ENCODE data around the gene ELMO1. TPM values are rescaled to one million over a fixed set of nuclear protein-coding genes. Genes with fewer than 3 reads are reported as not detected.

ELMO1 gene
- total RNA-seq, 1 experiment from 2014 or later, result 7.8 TPM

DNA sequence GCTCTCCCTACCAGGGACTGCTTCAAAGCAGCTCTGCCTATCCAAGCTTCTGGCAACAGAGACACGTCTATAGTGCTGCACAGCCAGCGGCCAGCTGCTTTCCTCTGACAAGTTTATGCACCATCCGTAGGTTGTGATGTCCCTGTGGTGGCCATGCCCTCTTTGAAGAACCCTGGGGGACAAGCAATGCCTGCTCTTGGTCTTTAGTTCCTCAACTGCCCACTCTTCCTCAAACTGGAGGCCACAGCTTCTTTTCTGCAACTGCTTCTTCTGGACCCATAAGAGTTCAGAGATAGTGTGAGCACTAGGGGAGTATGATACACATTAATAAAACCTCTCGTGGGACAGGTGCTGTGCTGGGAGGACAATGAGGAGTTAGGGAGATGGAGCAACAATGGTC lies 164.9 kb downstream of the ELMO1 start:
- no peaks in the 10 kb centered on the region for H4K20me1 ChIP-seq (ENCODE audit: control insufficient read depth, insufficient read depth, insufficient read length)
- no peak overlapping the region for H2BK15ac ChIP-seq (ENCODE audit: low read depth, low read length)
- H4K5ac ChIP-seq (ENCODE audit: insufficient read length, low read depth, low read length), result no peak overlapping the region
- no peak overlapping the region for H3K14ac ChIP-seq (ENCODE audit: insufficient read depth, low read length)
- H3K23me2 ChIP-seq (ENCODE audit: insufficient read length, low read depth, low read length, poor library complexity, severe bottlenecking), result no peaks in the 10 kb centered on the region
- Mint-ChIP-seq H3K9me3 (peaks cover 0 to 3% of the 10 kb centered on the region in 2 experiments; a peak in 1 of 5 replicates), H3K4me3 (no peak overlapping the region), H3K27ac (peak overlapping the region in 1 of 3 experiments; percentile 59; a peak in 1 of 7 replicates), H3K4me1 (peaks cover 36 to 44% of the 10 kb centered on the region in 2 experiments), H3K36me3 (ENCODE audit: insufficient read depth in 1 of 3, low read depth in 3 of 3) (peaks cover 0 to 18% (median under 1%) of the 10 kb centered on the region in 3 experiments; a peak in 3 of 7 replicates), H3K27me3 (ENCODE audit: low read depth) (no peaks in the 10 kb centered on the region)
- no peak for DNase-seq
- H3K4me2 ChIP-seq (ENCODE audit: insufficient read depth, insufficient read length, low read length), result no peak overlapping the region
- no peaks in the 10 kb centered on the region for H3K79me2 ChIP-seq (ENCODE audit: insufficient read depth, low read length)
- H3K9me3 ChIP-seq (ENCODE audit: control insufficient read depth, low read depth, low read length), result no peaks in the 10 kb centered on the region
- H3K56ac ChIP-seq (ENCODE audit: insufficient read length, low read depth, low read length), result no peak overlapping the region
- no peak overlapping the region for H3K23ac ChIP-seq (ENCODE audit: insufficient read length, low read depth, low read length)
- H2AFZ ChIP-seq (ENCODE audit: low read length), result no peak overlapping the region
- no peak overlapping the region for H2BK120ac ChIP-seq (ENCODE audit: low read depth, low read length, poor library complexity, severe bottlenecking)
- H3T11ph ChIP-seq (ENCODE audit: low read length), result no peak overlapping the region
- H3K18ac ChIP-seq (ENCODE audit: insufficient read length, low read depth, low read length), result no peak overlapping the region
- no peak overlapping the region for H4K91ac ChIP-seq (ENCODE audit: insufficient read length, low read depth, low read length)
- no peak overlapping the region for H2BK12ac ChIP-seq (ENCODE audit: insufficient read length, low read depth, low read length)
- no peaks in the 10 kb centered on the region for H3K79me1 ChIP-seq (ENCODE audit: insufficient read depth, low read depth, low read length, poor library complexity, severe bottlenecking)
- no peak overlapping the region for H4K8ac ChIP-seq (replicated peaks; ENCODE audit: insufficient read length, low read depth, low read length)
- no peak overlapping the region for H3K4ac ChIP-seq (ENCODE audit: low read depth, low read length)
- H3K27me3 ChIP-seq (ENCODE audit: insufficient read depth, low read length), result no peaks in the 10 kb centered on the region
- H3K4me1 ChIP-seq (ENCODE audit: insufficient read depth, low read length), result no peaks in the 10 kb centered on the region; the same call in 1 of the 2 replicates
- H3K27ac ChIP-seq (ENCODE audit: insufficient read length, low read depth, low read length), result no peak overlapping the region
- no peak overlapping the region for H2BK5ac ChIP-seq (ENCODE audit: insufficient read length, low read length)
- H2BK20ac ChIP-seq (ENCODE audit: low read depth, low read length, poor library complexity, severe bottlenecking), result no peak overlapping the region
- WGBS (ENCODE audit: extremely low coverage, insufficient read length, low lambda C conversion rate), result no CpG with 5 or more reads among the region's 4 CpGs
- H2AK5ac ChIP-seq (ENCODE audit: insufficient read length, low read length), result no peak overlapping the region
- H3K9ac ChIP-seq (ENCODE audit: extremely low read depth, insufficient read length, low read length), result no peak overlapping the region
- TF ChIP-seq, protein P1, sequence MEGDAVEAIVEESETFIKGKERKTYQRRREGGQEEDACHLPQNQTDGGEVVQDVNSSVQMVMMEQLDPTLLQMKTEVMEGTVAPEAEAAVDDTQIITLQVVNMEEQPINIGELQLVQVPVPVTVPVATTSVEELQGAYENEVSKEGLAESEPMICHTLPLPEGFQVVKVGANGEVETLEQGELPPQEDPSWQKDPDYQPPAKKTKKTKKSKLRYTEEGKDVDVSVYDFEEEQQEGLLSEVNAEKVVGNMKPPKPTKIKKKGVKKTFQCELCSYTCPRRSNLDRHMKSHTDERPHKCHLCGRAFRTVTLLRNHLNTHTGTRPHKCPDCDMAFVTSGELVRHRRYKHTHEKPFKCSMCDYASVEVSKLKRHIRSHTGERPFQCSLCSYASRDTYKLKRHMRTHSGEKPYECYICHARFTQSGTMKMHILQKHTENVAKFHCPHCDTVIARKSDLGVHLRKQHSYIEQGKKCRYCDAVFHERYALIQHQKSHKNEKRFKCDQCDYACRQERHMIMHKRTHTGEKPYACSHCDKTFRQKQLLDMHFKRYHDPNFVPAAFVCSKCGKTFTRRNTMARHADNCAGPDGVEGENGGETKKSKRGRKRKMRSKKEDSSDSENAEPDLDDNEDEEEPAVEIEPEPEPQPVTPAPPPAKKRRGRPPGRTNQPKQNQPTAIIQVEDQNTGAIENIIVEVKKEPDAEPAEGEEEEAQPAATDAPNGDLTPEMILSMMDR (conservative IDR thresholded peaks at IDR 0.05), result no peak
